Activated CD4-positive, alpha-beta T cell treated with anti-CD3 and anti-CD28 coated beads, Interleukin-2, amount 50 U/mL, for 1 hour (primary cell): Measurements from ENCODE around the gene PUDP.
"Not testable (repeated sequence)": the region's sequence is repeated elsewhere in the genome, so short reads cannot be mapped to it uniquely, and the experiment has no call there.

Source experiments
- DNase-seq: peaks from one replicate; pipeline ENCODE4 v3.0.0-alpha.2; 2020

Gene PUDP

DNA sequence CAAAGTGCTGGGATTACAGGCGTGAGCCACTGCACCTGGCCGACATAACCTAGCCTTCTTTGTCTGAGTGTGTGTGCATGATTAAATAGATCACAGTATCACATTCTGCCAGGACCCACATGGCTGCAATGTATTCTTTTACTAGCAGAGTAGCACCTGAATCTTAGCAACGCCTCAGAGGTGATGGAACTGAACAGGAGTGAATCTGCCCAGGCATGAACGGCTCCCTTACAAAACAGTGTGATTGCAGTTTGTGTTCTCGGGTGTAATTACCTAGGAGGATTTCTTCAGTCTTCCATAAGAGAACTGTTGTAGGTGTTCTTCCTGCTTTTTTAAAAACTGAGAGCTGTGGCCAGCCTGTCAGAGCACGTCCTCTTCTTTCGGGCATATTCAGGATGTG lies 123.1 kb downstream of the PUDP start:
- no peak for DNase-seq

GRCh38 chrX:7022996-7023395 lies 125.0 kb downstream of the PUDP start:
- not testable (repeated sequence) for DNase-seq

- no peak for DNase-seq
These were observed 126.0 kb downstream of the PUDP start for GRCh38 chrX:7021991-7022390.

DNA sequence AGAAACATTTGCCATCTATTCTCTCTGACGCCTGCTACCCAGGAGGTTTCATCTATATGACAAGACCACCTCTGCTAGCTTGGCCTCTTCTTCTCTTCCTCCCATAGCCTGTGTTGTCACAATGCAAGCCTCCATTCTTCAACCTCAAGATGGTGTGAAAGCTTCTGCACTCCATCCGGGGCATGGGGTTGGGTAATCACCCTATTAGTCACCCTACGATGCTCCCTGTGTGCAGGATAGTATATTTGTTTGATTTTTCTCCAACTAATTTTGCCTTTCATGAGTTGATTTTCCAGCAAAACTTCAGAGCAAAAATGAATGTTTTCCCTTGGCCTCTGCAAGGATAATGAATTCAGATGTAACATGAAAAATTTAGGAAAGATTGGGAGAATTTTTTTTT lies 128.4 kb downstream of the PUDP start:
- no peak for DNase-seq

- DNase-seq: not testable (repeated sequence)
These were observed 135.6 kb downstream of the PUDP start for GRCh38 chrX:7012262-7012834.

DNA sequence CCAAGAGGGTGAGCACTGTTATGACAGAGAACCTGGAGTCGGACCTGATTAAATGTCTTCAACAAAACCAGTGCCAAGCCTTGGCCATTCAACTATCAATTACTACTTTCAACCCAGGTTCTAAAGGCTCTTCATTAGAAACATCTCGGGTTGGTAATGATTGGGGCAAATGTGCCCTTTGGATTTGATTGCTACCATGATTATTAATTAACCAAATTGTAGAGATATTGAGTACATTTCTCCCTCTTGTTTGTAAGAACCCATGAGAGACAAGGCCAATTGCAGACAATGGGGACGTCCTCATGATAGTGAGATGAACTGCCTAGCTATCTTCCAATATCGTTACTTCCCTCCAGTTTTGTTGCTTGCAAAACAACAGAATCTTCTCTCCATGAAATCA lies 137.1 kb downstream of the PUDP start:
- DNase-seq: not testable (repeated sequence)

DNA sequence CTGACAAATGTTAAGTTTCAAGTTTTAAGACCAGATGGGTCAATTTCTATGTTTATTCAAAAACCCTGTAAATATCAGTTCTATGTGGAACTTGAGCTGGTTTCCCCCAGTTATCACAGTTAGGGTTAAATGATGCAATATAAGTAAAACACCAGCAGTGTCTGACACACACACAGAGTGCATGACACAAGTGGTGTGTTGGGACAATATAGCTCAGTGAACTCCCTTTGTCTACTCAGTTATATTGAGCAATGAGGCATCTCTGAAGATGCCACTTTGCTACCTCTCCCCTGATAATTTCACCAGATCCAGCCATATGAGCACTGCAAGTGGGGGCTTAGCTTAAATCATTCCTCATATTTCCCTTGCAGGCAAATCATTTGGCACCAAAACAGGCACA lies 140.6 kb downstream of the PUDP start:
- DNase-seq: not testable (repeated sequence)
